HL-60 (cell line): ENCODE results near the gene MARCHF11.

Experiments
- DNase-seq, 2 experiments: peaks; one replicate each; pipeline ENCODE4 v3.0.0-alpha.2; 2010 to 2020; ENCODE audit warnings: low read depth in 1 of 2, low spot score in 1 of 2
- H3K27ac ChIP-seq: fragments of 250-450 bp; sonication (Bioruptor Pico); replicated peaks from 2 replicates; pipeline ENCODE4 v1.5.1; 2020; ENCODE audit warnings: mild to moderate bottlenecking, moderate library complexity
- H3K27me3 ChIP-seq: fragments of 250-450 bp; sonication (Bioruptor Pico); 2 replicates; pipeline ENCODE4 v1.5.1; 2021; ENCODE audit warnings: mild to moderate bottlenecking, moderate library complexity; ENCODE audit not compliant: insufficient read depth, poor library complexity, severe bottlenecking
- H3K4me3 ChIP-seq: replicated peaks from 2 replicates; pipeline ENCODE4 v1.5.1; 2011; ENCODE audit warnings: mild to moderate bottlenecking, control low read depth, low read length; ENCODE audit not compliant: insufficient read depth
- GABPA ChIP-seq: IDR thresholded peaks from 2 replicates; pipeline ENCODE4 v1.6.1; 2012; ENCODE audit warnings: low read depth
- POLR2AphosphoS5 ChIP-seq: IDR thresholded peaks from 2 replicates; pipeline ENCODE4 v1.6.1; 2012; ENCODE audit warnings: low read depth
- SPI1 ChIP-seq: IDR thresholded peaks from 2 replicates; pipeline ENCODE4 v1.6.1; 2012; ENCODE audit warnings: low read depth, mild to moderate bottlenecking, borderline replicate concordance
- TF ChIP-seq, protein P1 (sequence below): IDR thresholded peaks from 2 replicates; pipeline ENCODE4 v1.6.1; 2012; ENCODE audit warnings: low read depth; ENCODE audit not compliant: insufficient replicate concordance
- TF ChIP-seq, protein P2 (sequence below): IDR thresholded peaks from one replicate; pipeline ENCODE4 v1.5.1; 2011; ENCODE audit warnings: low read length, control low read depth, inconsistent platforms; ENCODE audit not compliant: insufficient read depth

Gene MARCHF11

DNA sequence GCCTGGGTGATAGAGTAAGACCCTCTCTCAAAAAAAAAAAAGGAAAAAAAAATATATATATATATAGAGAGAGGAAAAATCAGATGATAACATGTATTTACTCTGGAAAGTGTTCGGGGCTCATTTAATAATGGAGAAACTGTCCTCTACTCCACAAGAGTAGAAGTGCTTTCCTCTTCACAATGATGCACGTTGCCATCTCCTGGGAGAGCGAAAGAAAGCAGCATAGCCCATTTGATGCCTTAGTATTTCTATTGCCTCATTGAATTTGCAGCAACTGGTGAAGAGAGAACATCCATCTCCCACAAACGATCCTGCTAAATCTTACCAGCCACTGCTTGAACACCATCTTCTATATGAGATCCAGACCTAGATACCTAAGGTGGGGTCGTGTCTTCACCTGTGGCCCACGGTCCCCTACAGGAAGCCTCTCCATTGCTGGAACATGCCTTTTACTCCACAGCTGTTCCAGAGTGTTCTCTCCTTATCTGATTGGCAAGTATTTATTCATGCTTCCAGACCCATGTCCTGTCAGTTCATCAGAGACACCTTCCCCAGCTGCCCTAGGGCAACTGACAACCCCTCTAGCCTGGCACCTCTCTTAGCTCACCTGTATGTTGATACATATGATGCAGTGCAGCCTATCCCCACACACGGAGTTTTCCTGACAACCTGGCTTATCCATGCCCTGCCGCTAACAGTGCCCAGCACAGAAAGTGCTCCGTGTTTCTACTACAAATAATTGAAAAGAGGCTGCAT lies 115.3 kb downstream of the MARCHF11 start:
- Histone ChIP-seq H3K4me3 (no peak overlapping the region), H3K27ac (no peak overlapping the region), H3K27me3 (no peaks in the 10 kb centered on the region)
- no peak for DNase-seq
- TF ChIP-seq, protein P1, sequence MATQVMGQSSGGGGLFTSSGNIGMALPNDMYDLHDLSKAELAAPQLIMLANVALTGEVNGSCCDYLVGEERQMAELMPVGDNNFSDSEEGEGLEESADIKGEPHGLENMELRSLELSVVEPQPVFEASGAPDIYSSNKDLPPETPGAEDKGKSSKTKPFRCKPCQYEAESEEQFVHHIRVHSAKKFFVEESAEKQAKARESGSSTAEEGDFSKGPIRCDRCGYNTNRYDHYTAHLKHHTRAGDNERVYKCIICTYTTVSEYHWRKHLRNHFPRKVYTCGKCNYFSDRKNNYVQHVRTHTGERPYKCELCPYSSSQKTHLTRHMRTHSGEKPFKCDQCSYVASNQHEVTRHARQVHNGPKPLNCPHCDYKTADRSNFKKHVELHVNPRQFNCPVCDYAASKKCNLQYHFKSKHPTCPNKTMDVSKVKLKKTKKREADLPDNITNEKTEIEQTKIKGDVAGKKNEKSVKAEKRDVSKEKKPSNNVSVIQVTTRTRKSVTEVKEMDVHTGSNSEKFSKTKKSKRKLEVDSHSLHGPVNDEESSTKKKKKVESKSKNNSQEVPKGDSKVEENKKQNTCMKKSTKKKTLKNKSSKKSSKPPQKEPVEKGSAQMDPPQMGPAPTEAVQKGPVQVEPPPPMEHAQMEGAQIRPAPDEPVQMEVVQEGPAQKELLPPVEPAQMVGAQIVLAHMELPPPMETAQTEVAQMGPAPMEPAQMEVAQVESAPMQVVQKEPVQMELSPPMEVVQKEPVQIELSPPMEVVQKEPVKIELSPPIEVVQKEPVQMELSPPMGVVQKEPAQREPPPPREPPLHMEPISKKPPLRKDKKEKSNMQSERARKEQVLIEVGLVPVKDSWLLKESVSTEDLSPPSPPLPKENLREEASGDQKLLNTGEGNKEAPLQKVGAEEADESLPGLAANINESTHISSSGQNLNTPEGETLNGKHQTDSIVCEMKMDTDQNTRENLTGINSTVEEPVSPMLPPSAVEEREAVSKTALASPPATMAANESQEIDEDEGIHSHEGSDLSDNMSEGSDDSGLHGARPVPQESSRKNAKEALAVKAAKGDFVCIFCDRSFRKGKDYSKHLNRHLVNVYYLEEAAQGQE: no peak
- TF ChIP-seq SPI1 (no peak), GABPA (no peak), POLR2AphosphoS5 (no peak)
- TF ChIP-seq, protein P2, sequence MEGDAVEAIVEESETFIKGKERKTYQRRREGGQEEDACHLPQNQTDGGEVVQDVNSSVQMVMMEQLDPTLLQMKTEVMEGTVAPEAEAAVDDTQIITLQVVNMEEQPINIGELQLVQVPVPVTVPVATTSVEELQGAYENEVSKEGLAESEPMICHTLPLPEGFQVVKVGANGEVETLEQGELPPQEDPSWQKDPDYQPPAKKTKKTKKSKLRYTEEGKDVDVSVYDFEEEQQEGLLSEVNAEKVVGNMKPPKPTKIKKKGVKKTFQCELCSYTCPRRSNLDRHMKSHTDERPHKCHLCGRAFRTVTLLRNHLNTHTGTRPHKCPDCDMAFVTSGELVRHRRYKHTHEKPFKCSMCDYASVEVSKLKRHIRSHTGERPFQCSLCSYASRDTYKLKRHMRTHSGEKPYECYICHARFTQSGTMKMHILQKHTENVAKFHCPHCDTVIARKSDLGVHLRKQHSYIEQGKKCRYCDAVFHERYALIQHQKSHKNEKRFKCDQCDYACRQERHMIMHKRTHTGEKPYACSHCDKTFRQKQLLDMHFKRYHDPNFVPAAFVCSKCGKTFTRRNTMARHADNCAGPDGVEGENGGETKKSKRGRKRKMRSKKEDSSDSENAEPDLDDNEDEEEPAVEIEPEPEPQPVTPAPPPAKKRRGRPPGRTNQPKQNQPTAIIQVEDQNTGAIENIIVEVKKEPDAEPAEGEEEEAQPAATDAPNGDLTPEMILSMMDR: no peak

DNA sequence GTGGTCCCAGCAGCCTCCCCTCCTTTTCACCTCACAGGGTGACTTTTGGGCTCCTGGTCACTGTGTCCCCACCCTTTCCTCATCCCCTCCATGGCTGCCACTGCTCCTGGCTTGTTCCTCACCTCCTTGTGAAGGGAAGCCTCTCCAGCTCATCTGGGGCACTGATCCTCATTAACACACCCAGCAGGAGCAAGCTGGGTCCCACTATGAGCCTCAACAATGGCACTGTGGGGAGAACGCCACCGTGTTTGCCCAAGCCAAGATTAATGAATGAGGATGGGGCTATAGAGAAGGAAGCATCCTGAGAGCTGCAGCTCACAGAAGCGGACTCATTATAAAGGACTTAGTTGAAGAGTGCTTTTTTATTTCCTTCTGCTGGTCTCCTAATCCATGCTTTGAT lies 118.4 kb downstream of the MARCHF11 start:
- Histone ChIP-seq H3K27me3 (no peaks in the 10 kb centered on the region), H3K27ac (no peak overlapping the region), H3K4me3 (no peak overlapping the region)
- DNase-seq: no peak
- no peak for TF ChIP-seq POLR2AphosphoS5
- TF ChIP-seq, protein P1: no peak
- no peak for TF ChIP-seq GABPA
- TF ChIP-seq SPI1: no peak
- TF ChIP-seq, protein P2: no peak

DNA sequence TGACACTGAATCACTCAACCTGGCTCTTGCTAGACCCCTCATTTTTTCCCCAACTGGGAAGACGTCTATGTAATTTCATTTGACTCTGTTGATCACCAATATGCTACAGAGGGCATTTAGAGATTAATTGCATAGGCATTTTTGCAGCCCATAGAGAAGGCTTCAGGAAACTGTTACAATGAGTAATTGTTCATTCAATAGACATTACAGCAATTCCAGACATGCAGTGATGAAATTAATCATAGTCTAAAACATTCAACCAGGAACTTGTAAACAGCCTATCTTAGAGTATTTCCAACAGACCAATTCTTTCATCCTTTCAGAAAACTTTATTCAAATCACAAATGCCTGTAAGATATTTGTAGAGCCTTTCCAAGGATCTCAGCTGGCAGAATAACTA lies 122.3 kb downstream of the MARCHF11 start:
- no peak for TF ChIP-seq SPI1
- TF ChIP-seq POLR2AphosphoS5: no peak
- no peak for TF ChIP-seq GABPA
- TF ChIP-seq, protein P1: no peak
- TF ChIP-seq, protein P2: no peak
- Histone ChIP-seq H3K4me3 (no peak overlapping the region), H3K27me3 (no peaks in the 10 kb centered on the region), H3K27ac (no peak overlapping the region)
- DNase-seq: no peak
